Neural progenitor cell (in vitro differentiated cells): ENCODE measurements around the gene CLSTN2.

Source experiments
- CTCF ChIP-seq: fragments of 200-600 bp; sonication (generic); IDR thresholded peaks from 2 replicates; pipeline ENCODE4 v1.5.1; 2017; ENCODE audit warnings: antibody characterized with exemption, mild to moderate bottlenecking
- EZH2phosphoT487 ChIP-seq: fragments of 200-600 bp; sonication (generic); IDR thresholded peaks from 2 replicates; pipeline ENCODE4 v1.6.1; 2017; ENCODE audit warnings: antibody characterized with exemption

- TF ChIP-seq CTCF (no peak), EZH2phosphoT487 (no peak)
These were observed 230.1 kb downstream of the CLSTN2 start for GRCh38 chr3:140164922-140165590.
